Panc1 (cell line): ENCODE data around the gene RPAP2. TPM values are rescaled to one million over a fixed set of nuclear protein-coding genes. Genes with fewer than 3 reads are reported as not detected.

Experiments
- ATAC-seq: fragments of 200-7000 bp; cut with Tn5 transposase; 2 replicates; pipeline ENCODE4 v1.9.1; 2020; ENCODE audit warnings: mild to moderate bottlenecking, moderate library complexity
- BruUV-seq: library from RNA; stranded (reverse); fragments of 400-500 nt; replicated peaks from 2 replicates; lab custom pipeline; 2021; lab: Mats Ljungman, UMichigan
- CTCF ChIA-PET: fragments of 300-600 bp; sonication (Branson Sonifier 250); formaldehyde crosslinking; loops from one replicate; lab custom pipeline; 2022; ENCODE audit warnings: antibody characterized with exemption; lab: Charles Lee
- POLR2A ChIA-PET: fragments of 300-600 bp; sonication (Branson Sonifier 250); formaldehyde crosslinking; loops from one replicate; lab custom pipeline; 2022; ENCODE audit warnings: antibody characterized with exemption; lab: Charles Lee
- DNase-seq: peaks from one replicate; pipeline ENCODE4 v3.0.0-alpha.2; 2010; ENCODE audit warnings: low read depth, low spot score
- H3K27ac ChIP-seq: 2 replicates; pipeline ENCODE4 v1.5.1; 2011; ENCODE audit warnings: mild to moderate bottlenecking, low read length, inconsistent platforms
- H3K27me3 ChIP-seq: fragments of 200-500 bp; sonication (Bioruptor generic); 2 replicates; pipeline ENCODE4 v1.6.0; 2014; ENCODE audit warnings: low read length, inconsistent platforms; ENCODE audit not compliant: control insufficient read depth, insufficient read depth
- H3K36me3 ChIP-seq: fragments of 200-500 bp; sonication (Bioruptor generic); 2 replicates; pipeline ENCODE4 v1.5.1; 2014; ENCODE audit warnings: inconsistent platforms, mild to moderate bottlenecking, low read length, moderate library complexity; ENCODE audit not compliant: control insufficient read depth, insufficient read depth
- H3K4me1 ChIP-seq: 2 replicates; pipeline ENCODE4 v1.5.1; 2011; ENCODE audit warnings: inconsistent platforms, mild to moderate bottlenecking, low read length, moderate library complexity; ENCODE audit not compliant: control insufficient read depth, insufficient read depth
- H3K4me3 ChIP-seq, 2 experiments: 2 replicates each; pipeline ENCODE4 v1.5.1; 2011 to 2012; ENCODE audit warnings: low read depth in 2 of 2, low read length in 2 of 2, mild to moderate bottlenecking in 2 of 2, inconsistent platforms in 1 of 2, moderate library complexity in 1 of 2
- H3K9me3 ChIP-seq: fragments of 200-500 bp; sonication (Bioruptor generic); 2 replicates; pipeline ENCODE4 v1.5.1; 2014; ENCODE audit warnings: low read depth, mild to moderate bottlenecking, inconsistent platforms, low read length, moderate library complexity; ENCODE audit not compliant: control insufficient read depth, insufficient read depth
- POLR2AphosphoS5 ChIP-seq: IDR thresholded peaks from 2 replicates; pipeline ENCODE4 v1.6.1; 2012; ENCODE audit warnings: mild to moderate bottlenecking, low read depth, low read length, moderate library complexity
- SIN3A ChIP-seq: IDR thresholded peaks from 2 replicates; pipeline ENCODE4 v1.6.1; 2012; ENCODE audit warnings: low read depth, mild to moderate bottlenecking, low read length, moderate library complexity, borderline replicate concordance; ENCODE audit not compliant: insufficient read depth
- TCF7L2 ChIP-seq: IDR thresholded peaks from 2 replicates; pipeline ENCODE4 v1.6.1; 2011; ENCODE audit warnings: mild to moderate bottlenecking, low read depth, low read length, inconsistent platforms
- in situ Hi-C: cut with HindIII; loops from 2 replicates; pipeline ENCODE4 v1.10.0; 2016; ENCODE audit warnings: low sequenced_read_pairs, low pct_unique_long_range_greater_than_20kb
- intact Hi-C: fragments of 100-400 bp; cut with micrococcal nuclease; formaldehyde crosslinking; loops from one replicate; pipeline ENCODE4 v1.10.0; 2022; ENCODE audit not compliant: unreplicated experiment
- total RNA-seq: library from RNA; stranded (reverse); gene quantifications from one replicate; pipeline ENCODE4 v1.2.1, GENCODE V29; 2021; ENCODE audit not compliant: unreplicated experiment
- TF ChIP-seq, protein P1 (sequence below), 2 experiments: IDR thresholded peaks; 2 replicates each; pipeline ENCODE4 v1.6.1; 2011 to 2012; ENCODE audit warnings: low read depth in 2 of 2, control low read depth in 1 of 2, low read length in 1 of 2, mild to moderate bottlenecking in 1 of 2, moderate library complexity in 1 of 2; ENCODE audit not compliant: insufficient read depth in 1 of 2
- TF ChIP-seq, protein P2 (sequence below): fragments of 450-650 bp; IDR thresholded peaks from 2 replicates; pipeline ENCODE4 v1.5.1; 2017; ENCODE audit warnings: mild to moderate bottlenecking

Gene RPAP2
- total RNA-seq, 1 experiment from 2014 or later, result 16.3 TPM

DNA sequence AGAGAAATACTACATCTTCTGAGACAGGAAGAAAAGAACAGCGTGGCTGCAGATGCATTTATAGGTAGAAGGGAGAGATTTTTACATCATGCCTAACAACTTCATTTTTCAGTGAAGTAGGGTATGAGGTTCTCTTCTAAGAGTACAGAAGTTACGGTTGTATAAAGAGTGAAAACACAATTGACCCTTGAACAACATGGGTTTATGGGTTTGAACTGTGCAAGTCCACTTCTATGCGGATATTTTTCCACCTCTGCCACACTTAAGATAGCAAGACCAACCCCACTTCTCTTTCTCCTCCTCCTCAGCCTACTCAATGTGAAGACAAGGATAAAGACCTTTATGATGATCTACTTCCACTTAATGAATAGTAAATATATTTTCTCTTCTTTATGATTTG, 64.5 kb downstream of the RPAP2 start:
- no peaks in the 10 kb centered on the region for H3K4me1 ChIP-seq
- DNase-seq (no peak), ATAC-seq (no peak)
- POLR2A ChIA-PET, result no interaction called here
- no peaks in the 10 kb centered on the region for H3K9me3 ChIP-seq
- in situ Hi-C loops, result no loop called here
- CTCF ChIA-PET, result interaction anchor here (0.6 kb wide), 1 partner anchor 465 kb away, joined by 3 read pairs; no protein-coding TSS in a partner anchor
- no peaks in the 10 kb centered on the region for H3K27me3 ChIP-seq
- BruUV-seq, result no TSS peak
- no peak overlapping the region for H3K27ac ChIP-seq
- intact Hi-C loops, result no loop called here
- TF ChIP-seq, protein P1, sequence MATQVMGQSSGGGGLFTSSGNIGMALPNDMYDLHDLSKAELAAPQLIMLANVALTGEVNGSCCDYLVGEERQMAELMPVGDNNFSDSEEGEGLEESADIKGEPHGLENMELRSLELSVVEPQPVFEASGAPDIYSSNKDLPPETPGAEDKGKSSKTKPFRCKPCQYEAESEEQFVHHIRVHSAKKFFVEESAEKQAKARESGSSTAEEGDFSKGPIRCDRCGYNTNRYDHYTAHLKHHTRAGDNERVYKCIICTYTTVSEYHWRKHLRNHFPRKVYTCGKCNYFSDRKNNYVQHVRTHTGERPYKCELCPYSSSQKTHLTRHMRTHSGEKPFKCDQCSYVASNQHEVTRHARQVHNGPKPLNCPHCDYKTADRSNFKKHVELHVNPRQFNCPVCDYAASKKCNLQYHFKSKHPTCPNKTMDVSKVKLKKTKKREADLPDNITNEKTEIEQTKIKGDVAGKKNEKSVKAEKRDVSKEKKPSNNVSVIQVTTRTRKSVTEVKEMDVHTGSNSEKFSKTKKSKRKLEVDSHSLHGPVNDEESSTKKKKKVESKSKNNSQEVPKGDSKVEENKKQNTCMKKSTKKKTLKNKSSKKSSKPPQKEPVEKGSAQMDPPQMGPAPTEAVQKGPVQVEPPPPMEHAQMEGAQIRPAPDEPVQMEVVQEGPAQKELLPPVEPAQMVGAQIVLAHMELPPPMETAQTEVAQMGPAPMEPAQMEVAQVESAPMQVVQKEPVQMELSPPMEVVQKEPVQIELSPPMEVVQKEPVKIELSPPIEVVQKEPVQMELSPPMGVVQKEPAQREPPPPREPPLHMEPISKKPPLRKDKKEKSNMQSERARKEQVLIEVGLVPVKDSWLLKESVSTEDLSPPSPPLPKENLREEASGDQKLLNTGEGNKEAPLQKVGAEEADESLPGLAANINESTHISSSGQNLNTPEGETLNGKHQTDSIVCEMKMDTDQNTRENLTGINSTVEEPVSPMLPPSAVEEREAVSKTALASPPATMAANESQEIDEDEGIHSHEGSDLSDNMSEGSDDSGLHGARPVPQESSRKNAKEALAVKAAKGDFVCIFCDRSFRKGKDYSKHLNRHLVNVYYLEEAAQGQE (IDR thresholded peaks at IDR 0.05; ENCODE audit: insufficient read depth in 1 of 2, low read depth in 2 of 2, low read length in 1 of 2), result no peak
- no peak for TF ChIP-seq POLR2AphosphoS5
- TF ChIP-seq, protein P2, sequence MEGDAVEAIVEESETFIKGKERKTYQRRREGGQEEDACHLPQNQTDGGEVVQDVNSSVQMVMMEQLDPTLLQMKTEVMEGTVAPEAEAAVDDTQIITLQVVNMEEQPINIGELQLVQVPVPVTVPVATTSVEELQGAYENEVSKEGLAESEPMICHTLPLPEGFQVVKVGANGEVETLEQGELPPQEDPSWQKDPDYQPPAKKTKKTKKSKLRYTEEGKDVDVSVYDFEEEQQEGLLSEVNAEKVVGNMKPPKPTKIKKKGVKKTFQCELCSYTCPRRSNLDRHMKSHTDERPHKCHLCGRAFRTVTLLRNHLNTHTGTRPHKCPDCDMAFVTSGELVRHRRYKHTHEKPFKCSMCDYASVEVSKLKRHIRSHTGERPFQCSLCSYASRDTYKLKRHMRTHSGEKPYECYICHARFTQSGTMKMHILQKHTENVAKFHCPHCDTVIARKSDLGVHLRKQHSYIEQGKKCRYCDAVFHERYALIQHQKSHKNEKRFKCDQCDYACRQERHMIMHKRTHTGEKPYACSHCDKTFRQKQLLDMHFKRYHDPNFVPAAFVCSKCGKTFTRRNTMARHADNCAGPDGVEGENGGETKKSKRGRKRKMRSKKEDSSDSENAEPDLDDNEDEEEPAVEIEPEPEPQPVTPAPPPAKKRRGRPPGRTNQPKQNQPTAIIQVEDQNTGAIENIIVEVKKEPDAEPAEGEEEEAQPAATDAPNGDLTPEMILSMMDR, result no peak
- TF ChIP-seq SIN3A, result no peak
- no peak for TF ChIP-seq TCF7L2
- no peaks in the 10 kb centered on the region; the same call in 1 of the 2 replicates for H3K36me3 ChIP-seq
- no peak overlapping the region for H3K4me3 ChIP-seq

DNA sequence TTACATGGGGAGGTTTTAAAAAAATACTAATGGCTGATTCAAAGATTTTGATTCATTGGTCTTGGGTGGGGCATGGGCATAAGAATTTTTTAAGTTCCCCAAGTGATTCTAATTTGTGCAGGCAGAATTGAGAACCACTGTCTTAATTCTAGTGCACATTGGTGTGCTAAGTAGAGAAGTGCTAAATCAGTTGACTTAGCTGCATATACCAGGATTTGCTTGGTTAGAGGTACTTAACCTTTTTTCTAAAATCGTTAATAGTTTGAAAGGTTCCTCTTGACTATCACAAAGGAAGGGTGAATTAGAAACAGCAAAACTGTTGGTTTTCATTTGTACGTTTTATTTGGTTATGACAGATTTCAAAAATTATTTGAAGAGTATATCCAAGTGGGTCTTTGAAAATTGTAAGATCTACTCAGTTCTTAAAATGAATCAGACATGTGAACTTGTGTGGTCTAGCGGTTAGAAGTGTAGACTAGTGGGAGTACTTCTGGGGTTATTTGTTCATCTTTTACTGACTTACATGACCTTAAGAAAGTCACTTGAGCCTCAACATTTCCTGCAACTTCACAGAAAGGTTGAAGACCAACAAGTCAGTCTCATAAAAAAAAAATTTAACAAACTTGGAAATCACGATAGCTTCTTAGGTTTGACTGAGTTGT, 66.7 kb downstream of the RPAP2 start:
- DNase-seq (no peak), ATAC-seq (no peak)
- no peaks in the 10 kb centered on the region; the same call in 1 of the 2 replicates for H3K36me3 ChIP-seq
- H3K4me3 ChIP-seq, result no peak overlapping the region
- no peak overlapping the region for H3K27ac ChIP-seq
- TF ChIP-seq TCF7L2 (no peak), POLR2AphosphoS5 (no peak), SIN3A (no peak)
- TF ChIP-seq, protein P1 (IDR thresholded peaks at IDR 0.05; ENCODE audit: insufficient read depth in 1 of 2, low read depth in 2 of 2, low read length in 1 of 2), result no peak
- TF ChIP-seq, protein P2, result no peak
- ChIA-PET CTCF (no interaction called here), POLR2A (no interaction called here)
- BruUV-seq, result no TSS peak
- in situ Hi-C loops (no loop called here), intact Hi-C loops (no loop called here)
- H3K27me3 ChIP-seq, result no peaks in the 10 kb centered on the region
- H3K4me1 ChIP-seq, result no peaks in the 10 kb centered on the region
- H3K9me3 ChIP-seq, result no peaks in the 10 kb centered on the region
